ENCODE results near the gene EBF3.

The EBF3 gene

GRCh38 chr10:129841071-129841470, 123.0 kb downstream of the EBF3 start:
- DNase-seq, result no peak
- no peaks in the 10 kb centered on the region for H3K9me3 ChIP-seq (ENCODE audit: control insufficient read depth, low read length)
- no peaks in the 10 kb centered on the region for H3K36me3 ChIP-seq (ENCODE audit: control insufficient read depth, insufficient read depth, low read length)
- no peaks in the 10 kb centered on the region for H3K4me1 ChIP-seq (ENCODE audit: control insufficient read depth, insufficient read depth, low read length, poor library complexity, severe bottlenecking)
- no peak overlapping the region for H3K4me3 ChIP-seq (ENCODE audit: insufficient read depth, low read depth, low read length, poor library complexity, severe bottlenecking)
- no peaks in the 10 kb centered on the region for H3K27me3 ChIP-seq (replicated peaks; ENCODE audit: control insufficient read depth, insufficient read depth, low read length, poor library complexity, severe bottlenecking)
- H3K27ac ChIP-seq (ENCODE audit: insufficient read depth, low read length, poor library complexity, severe bottlenecking), result no peak overlapping the region

- no peak overlapping the region for H3K4me3 ChIP-seq (ENCODE audit: insufficient read depth, low read depth, low read length, poor library complexity, severe bottlenecking)
- no peaks in the 10 kb centered on the region for H3K4me1 ChIP-seq (ENCODE audit: control insufficient read depth, insufficient read depth, low read length, poor library complexity, severe bottlenecking)
- no peaks in the 10 kb centered on the region for H3K9me3 ChIP-seq (ENCODE audit: control insufficient read depth, low read length)
- H3K27me3 ChIP-seq (replicated peaks; ENCODE audit: control insufficient read depth, insufficient read depth, low read length, poor library complexity, severe bottlenecking), result no peaks in the 10 kb centered on the region
- H3K36me3 ChIP-seq (ENCODE audit: control insufficient read depth, insufficient read depth, low read length), result no peaks in the 10 kb centered on the region
- no peak for DNase-seq
- H3K27ac ChIP-seq (ENCODE audit: insufficient read depth, low read length, poor library complexity, severe bottlenecking), result no peak overlapping the region
Measured at GRCh38 chr10:129840196-129840590, 123.9 kb downstream of the EBF3 start.

- Histone ChIP-seq H3K27ac (ENCODE audit: insufficient read depth, low read length, poor library complexity, severe bottlenecking) (no peak overlapping the region), H3K4me3 (ENCODE audit: insufficient read depth, low read depth, low read length, poor library complexity, severe bottlenecking) (no peak overlapping the region), H3K36me3 (ENCODE audit: control insufficient read depth, insufficient read depth, low read length) (no peaks in the 10 kb centered on the region), H3K27me3 (replicated peaks; ENCODE audit: control insufficient read depth, insufficient read depth, low read length, poor library complexity, severe bottlenecking) (no peaks in the 10 kb centered on the region), H3K9me3 (ENCODE audit: control insufficient read depth, low read length) (no peaks in the 10 kb centered on the region), H3K4me1 (ENCODE audit: control insufficient read depth, insufficient read depth, low read length, poor library complexity, severe bottlenecking) (no peaks in the 10 kb centered on the region)
- DNase-seq, result no peak
Measured at GRCh38 chr10:129839285-129840195, 124.5 kb downstream of the EBF3 start.

DNA sequence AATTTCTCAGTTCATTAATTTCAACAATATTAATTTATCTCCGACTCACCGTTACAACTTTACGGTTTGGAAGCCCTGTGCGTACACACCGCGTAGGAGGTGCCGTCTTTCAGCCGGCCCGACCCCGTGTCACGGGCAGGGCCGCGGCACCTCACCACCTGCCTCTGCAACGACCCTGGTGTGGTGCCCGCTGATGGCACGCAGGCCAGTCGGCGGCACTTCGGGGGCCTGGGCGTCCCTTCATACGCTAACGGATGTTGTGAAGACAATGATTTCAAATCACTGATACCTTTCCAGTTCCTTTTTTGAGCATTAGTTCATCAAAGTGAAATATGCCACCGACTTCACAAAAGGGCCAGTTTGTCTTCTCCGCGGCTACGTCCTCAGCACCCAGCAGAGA, 125.3 kb downstream of the EBF3 start:
- no peak for DNase-seq
- Histone ChIP-seq H3K9me3 (ENCODE audit: control insufficient read depth, low read length) (no peaks in the 10 kb centered on the region), H3K4me1 (ENCODE audit: control insufficient read depth, insufficient read depth, low read length, poor library complexity, severe bottlenecking) (no peaks in the 10 kb centered on the region), H3K36me3 (ENCODE audit: control insufficient read depth, insufficient read depth, low read length) (no peaks in the 10 kb centered on the region), H3K27me3 (replicated peaks; ENCODE audit: control insufficient read depth, insufficient read depth, low read length, poor library complexity, severe bottlenecking) (no peaks in the 10 kb centered on the region), H3K4me3 (ENCODE audit: insufficient read depth, low read depth, low read length, poor library complexity, severe bottlenecking) (no peak overlapping the region), H3K27ac (ENCODE audit: insufficient read depth, low read length, poor library complexity, severe bottlenecking) (no peak overlapping the region)

- H3K9me3 ChIP-seq (ENCODE audit: control insufficient read depth, low read length), result no peaks in the 10 kb centered on the region
- no peaks in the 10 kb centered on the region for H3K27me3 ChIP-seq (replicated peaks; ENCODE audit: control insufficient read depth, insufficient read depth, low read length, poor library complexity, severe bottlenecking)
- no peaks in the 10 kb centered on the region for H3K4me1 ChIP-seq (ENCODE audit: control insufficient read depth, insufficient read depth, low read length, poor library complexity, severe bottlenecking)
- DNase-seq, result no peak
- H3K36me3 ChIP-seq (ENCODE audit: control insufficient read depth, insufficient read depth, low read length), result no peaks in the 10 kb centered on the region
- H3K4me3 ChIP-seq (ENCODE audit: insufficient read depth, low read depth, low read length, poor library complexity, severe bottlenecking), result no peak overlapping the region
- no peak overlapping the region for H3K27ac ChIP-seq (ENCODE audit: insufficient read depth, low read length, poor library complexity, severe bottlenecking)
Measured at GRCh38 chr10:129837909-129838582, 126.0 kb downstream of the EBF3 start.

GRCh38 chr10:129836253-129836652, 127.8 kb downstream of the EBF3 start:
- Histone ChIP-seq H3K36me3 (ENCODE audit: control insufficient read depth, insufficient read depth, low read length) (no peaks in the 10 kb centered on the region), H3K4me3 (ENCODE audit: insufficient read depth, low read depth, low read length, poor library complexity, severe bottlenecking) (no peak overlapping the region), H3K27ac (ENCODE audit: insufficient read depth, low read length, poor library complexity, severe bottlenecking) (no peak overlapping the region), H3K9me3 (ENCODE audit: control insufficient read depth, low read length) (no peaks in the 10 kb centered on the region), H3K27me3 (replicated peaks; ENCODE audit: control insufficient read depth, insufficient read depth, low read length, poor library complexity, severe bottlenecking) (no peaks in the 10 kb centered on the region), H3K4me1 (ENCODE audit: control insufficient read depth, insufficient read depth, low read length, poor library complexity, severe bottlenecking) (no peaks in the 10 kb centered on the region)
- no peak for DNase-seq

- Histone ChIP-seq H3K9me3 (ENCODE audit: control insufficient read depth, low read length) (no peaks in the 10 kb centered on the region), H3K27ac (ENCODE audit: insufficient read depth, low read length, poor library complexity, severe bottlenecking) (no peak overlapping the region), H3K4me1 (ENCODE audit: control insufficient read depth, insufficient read depth, low read length, poor library complexity, severe bottlenecking) (no peaks in the 10 kb centered on the region), H3K36me3 (ENCODE audit: control insufficient read depth, insufficient read depth, low read length) (no peaks in the 10 kb centered on the region), H3K27me3 (replicated peaks; ENCODE audit: control insufficient read depth, insufficient read depth, low read length, poor library complexity, severe bottlenecking) (no peaks in the 10 kb centered on the region), H3K4me3 (ENCODE audit: insufficient read depth, low read depth, low read length, poor library complexity, severe bottlenecking) (no peak overlapping the region)
- no peak for DNase-seq
Measured at GRCh38 chr10:129833994-129834739, 129.9 kb downstream of the EBF3 start.

- Histone ChIP-seq H3K9me3 (ENCODE audit: control insufficient read depth, low read length) (no peaks in the 10 kb centered on the region), H3K27ac (ENCODE audit: insufficient read depth, low read length, poor library complexity, severe bottlenecking) (no peak overlapping the region), H3K4me1 (ENCODE audit: control insufficient read depth, insufficient read depth, low read length, poor library complexity, severe bottlenecking) (no peaks in the 10 kb centered on the region), H3K27me3 (replicated peaks; ENCODE audit: control insufficient read depth, insufficient read depth, low read length, poor library complexity, severe bottlenecking) (no peaks in the 10 kb centered on the region), H3K36me3 (ENCODE audit: control insufficient read depth, insufficient read depth, low read length) (no peaks in the 10 kb centered on the region), H3K4me3 (ENCODE audit: insufficient read depth, low read depth, low read length, poor library complexity, severe bottlenecking) (no peak overlapping the region)
- DNase-seq, result no peak
Measured at GRCh38 chr10:129833468-129833950, 130.6 kb downstream of the EBF3 start.

GRCh38 chr10:129832573-129833467, 131.3 kb downstream of the EBF3 start:
- Histone ChIP-seq H3K4me3 (ENCODE audit: insufficient read depth, low read depth, low read length, poor library complexity, severe bottlenecking) (no peak overlapping the region), H3K27ac (ENCODE audit: insufficient read depth, low read length, poor library complexity, severe bottlenecking) (no peak overlapping the region)
- DNase-seq, result no peak

More at GRCh38 chr10:129832573-129833467, 131.3 kb downstream of the EBF3 start:
- Histone ChIP-seq H3K36me3 (ENCODE audit: control insufficient read depth, insufficient read depth, low read length) (no peaks in the 10 kb centered on the region), H3K9me3 (ENCODE audit: control insufficient read depth, low read length) (no peaks in the 10 kb centered on the region), H3K4me1 (ENCODE audit: control insufficient read depth, insufficient read depth, low read length, poor library complexity, severe bottlenecking) (no peaks in the 10 kb centered on the region), H3K27me3 (replicated peaks; ENCODE audit: control insufficient read depth, insufficient read depth, low read length, poor library complexity, severe bottlenecking) (no peaks in the 10 kb centered on the region)

Data from effector memory CD4-positive, alpha-beta T cell (primary cell).